GM18907 (cell line): Measurements from ENCODE around the gene HELQ.
"Not testable (repeated sequence)": the region's sequence is repeated elsewhere in the genome, so short reads cannot be mapped to it uniquely, and the experiment has no call there.

Source experiments
- ATAC-seq: cut with Tn5 transposase; IDR thresholded peaks from one replicate; pipeline ENCODE4 v1.9.1; 2021; ENCODE audit warnings: mild to moderate bottlenecking, moderate library complexity; ENCODE audit not compliant: unreplicated experiment

HELQ gene, protein sequence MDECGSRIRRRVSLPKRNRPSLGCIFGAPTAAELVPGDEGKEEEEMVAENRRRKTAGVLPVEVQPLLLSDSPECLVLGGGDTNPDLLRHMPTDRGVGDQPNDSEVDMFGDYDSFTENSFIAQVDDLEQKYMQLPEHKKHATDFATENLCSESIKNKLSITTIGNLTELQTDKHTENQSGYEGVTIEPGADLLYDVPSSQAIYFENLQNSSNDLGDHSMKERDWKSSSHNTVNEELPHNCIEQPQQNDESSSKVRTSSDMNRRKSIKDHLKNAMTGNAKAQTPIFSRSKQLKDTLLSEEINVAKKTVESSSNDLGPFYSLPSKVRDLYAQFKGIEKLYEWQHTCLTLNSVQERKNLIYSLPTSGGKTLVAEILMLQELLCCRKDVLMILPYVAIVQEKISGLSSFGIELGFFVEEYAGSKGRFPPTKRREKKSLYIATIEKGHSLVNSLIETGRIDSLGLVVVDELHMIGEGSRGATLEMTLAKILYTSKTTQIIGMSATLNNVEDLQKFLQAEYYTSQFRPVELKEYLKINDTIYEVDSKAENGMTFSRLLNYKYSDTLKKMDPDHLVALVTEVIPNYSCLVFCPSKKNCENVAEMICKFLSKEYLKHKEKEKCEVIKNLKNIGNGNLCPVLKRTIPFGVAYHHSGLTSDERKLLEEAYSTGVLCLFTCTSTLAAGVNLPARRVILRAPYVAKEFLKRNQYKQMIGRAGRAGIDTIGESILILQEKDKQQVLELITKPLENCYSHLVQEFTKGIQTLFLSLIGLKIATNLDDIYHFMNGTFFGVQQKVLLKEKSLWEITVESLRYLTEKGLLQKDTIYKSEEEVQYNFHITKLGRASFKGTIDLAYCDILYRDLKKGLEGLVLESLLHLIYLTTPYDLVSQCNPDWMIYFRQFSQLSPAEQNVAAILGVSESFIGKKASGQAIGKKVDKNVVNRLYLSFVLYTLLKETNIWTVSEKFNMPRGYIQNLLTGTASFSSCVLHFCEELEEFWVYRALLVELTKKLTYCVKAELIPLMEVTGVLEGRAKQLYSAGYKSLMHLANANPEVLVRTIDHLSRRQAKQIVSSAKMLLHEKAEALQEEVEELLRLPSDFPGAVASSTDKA

DNA sequence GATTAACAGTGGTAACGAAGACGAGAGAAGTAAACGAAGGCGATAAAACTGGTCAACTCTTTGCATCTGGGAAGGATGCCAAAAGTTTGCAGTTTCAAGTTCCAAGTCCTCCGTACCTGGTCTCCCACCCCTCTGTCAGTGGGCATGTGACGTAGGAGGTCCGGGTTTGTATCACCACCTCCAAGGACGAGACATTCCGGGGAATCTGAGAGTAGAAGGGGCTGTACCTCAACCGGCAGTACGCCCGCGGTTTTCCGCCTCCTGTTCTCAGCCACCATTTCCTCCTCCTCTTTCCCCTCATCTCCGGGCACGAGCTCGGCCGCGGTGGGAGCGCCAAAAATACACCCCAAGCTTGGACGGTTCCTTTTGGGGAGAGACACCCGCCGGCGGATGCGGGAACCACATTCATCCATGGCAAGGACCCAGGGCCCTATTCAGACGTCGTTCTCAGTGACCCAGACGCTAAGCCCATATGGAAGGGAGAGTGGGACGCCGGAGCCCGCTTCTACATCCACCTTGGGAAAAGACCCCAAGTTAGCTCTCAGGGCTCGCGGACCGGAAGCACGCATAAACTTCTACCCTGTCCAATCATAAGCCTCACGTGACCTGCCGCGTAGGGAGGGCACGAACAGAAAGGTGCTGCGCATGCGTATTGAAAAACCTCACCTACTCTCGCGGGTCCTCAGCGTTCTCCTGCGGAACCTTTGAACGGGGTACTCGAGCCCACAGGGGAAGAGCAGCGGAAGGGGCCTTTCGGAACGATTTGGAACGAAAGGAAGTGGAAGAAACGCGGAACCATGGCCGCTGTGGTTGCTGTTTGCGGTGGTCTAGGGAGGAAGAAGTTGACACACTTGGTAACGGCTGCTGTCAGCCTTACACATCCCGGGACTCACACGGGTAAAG, at the start of gene HELQ, which contains the start of gene MRPS18C:
Gene HELQ, minus strand, starts transcription at position 543 of the 903 bp plus-strand sequence. Its CDS starts 130 bp downstream, at position 413.
Gene MRPS18C, plus strand, starts transcription at position 778 of the 903 bp plus-strand sequence. Its CDS starts 20 bp downstream, at position 798.
- peak; percentile 96 for ATAC-seq

DNA sequence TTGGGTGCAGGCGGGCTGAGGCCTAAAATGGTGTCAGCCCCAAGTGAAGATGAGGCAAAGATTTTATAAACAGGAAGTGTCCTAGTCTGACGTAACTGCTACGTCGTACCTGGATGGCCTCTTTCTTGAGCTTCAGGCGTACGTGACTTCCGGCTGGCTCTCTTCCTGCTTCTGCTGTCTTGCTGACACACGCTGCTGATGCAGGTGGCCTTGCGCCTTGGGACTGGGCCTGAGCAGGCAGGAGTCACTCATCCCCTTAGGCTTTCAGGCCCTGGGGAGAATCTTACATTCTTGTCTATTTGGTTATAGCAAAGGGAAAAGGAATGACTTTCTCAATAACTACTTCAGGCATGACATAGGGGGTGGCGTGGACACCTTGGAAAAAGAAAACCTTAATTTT, 49.4 kb upstream of the HELQ start:
- ATAC-seq = no peak

DNA sequence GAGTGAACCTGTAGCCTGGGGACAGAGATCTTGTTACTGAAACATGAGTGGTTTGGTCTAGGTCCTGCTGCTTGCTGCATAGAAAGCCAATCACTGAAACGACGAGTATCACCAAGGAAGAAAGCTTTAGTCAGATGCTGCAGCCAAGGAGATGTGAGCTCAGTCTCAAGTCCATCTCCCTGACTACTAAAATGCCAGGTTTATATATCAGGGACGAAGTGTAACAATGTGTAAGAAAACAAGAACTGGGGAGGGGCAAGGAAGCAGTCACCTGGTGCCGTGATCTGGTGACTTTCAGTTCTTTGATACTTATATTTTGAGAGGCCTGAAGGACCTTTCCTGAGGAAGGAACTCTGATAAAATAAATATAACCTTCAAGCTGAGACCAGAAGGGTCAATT, 48.9 kb upstream of the HELQ start:
- no peak for ATAC-seq

DNA sequence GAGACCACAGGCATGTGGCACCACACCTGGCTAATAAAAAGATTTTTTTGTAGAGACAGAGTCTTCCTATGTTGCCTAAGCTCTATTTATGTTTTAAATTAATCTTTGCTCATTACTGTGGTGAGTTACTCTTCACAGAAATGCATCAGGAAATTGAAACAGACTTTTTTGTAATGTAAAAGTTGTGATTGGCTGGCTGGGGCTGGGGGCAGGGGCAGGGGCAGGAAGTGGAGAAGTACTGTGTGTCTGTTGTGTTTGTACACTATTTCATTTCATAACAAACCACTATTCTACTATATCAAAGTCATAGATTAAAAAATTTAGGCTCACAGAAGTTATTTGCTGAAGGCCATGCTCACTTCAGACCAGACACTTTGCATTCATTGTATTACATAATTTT, 48.4 kb upstream of the HELQ start:
- no peak for ATAC-seq

DNA sequence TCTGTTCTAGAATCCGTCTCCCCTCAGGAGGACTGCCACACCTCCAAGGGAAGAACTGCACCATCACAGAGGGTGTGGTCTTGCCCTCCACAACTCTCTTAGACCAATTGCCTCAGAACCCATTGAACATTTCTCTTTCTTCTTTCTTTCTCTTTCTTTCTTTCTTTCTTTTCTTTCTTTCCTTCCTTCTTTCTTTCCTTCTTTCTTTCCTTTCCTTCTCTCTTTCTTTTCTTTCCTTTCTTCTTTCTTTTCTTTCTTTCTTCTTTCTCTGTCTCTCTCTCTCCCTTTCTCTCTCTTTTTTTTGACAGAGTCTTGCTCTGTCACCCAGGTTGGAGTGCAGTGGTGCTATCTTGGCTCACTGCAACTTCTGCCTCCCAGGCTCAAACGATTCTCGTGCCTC, 46.0 kb upstream of the HELQ start:
- not testable (repeated sequence) for ATAC-seq

DNA sequence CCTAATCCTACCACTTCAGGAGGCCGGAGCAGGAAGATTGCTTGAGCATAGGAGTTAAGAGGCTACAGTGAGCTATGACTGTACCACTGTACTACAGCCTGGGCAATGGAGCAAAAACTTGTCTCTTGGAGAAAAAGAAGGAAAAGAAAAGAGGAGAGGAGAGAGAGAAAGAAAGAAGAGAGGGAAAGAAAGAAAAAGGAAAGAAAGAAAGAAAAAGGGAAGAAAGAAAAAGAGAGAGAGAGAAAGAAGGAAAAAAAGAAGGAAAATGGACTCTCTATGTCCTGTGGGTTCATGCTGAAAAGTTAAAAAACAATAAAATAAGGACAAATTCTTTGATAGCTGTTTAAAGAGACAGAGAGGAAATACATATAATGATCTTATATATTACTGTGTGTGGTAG, 42.6 kb upstream of the HELQ start:
- no peak for ATAC-seq

DNA sequence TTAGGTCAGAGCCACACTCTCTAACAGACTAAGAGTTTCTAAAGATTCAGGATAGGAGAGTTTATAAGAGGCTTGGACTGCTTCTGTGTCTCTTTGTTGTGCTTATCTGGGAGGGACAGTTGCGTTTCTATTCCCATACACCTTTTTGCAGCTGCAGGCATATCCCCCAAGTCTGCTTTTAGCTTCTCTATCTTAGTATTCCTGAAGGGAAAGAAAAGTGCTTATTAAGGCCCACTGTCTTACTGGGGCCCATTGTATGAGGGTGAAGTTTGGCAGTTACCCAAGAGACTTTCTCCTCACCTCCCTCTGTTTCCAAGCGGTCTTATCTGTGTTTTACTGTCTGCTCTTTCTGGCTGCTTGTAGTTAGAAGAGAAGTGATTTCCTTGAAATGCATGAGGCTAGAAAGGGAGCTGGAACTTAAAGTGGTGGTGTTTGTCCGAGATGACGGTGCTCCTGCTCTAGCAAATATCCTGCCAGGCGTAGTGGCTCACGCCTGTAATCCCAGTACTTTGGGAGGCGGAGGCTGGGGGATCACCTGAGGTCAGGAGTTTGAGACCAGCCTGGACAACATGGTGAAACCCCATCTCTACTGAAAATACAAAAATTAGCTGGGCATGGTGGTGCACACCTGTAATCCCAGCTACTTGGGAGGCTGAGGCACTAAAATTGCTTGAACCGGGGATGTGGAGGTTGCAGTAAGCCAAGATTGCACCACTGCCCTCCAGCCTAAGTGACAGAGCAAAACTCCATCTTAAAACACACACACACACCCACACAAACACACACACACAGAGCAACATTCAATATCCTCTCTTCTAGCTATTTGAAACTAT, 40.7 kb upstream of the HELQ start:
- not testable (repeated sequence) for ATAC-seq

DNA sequence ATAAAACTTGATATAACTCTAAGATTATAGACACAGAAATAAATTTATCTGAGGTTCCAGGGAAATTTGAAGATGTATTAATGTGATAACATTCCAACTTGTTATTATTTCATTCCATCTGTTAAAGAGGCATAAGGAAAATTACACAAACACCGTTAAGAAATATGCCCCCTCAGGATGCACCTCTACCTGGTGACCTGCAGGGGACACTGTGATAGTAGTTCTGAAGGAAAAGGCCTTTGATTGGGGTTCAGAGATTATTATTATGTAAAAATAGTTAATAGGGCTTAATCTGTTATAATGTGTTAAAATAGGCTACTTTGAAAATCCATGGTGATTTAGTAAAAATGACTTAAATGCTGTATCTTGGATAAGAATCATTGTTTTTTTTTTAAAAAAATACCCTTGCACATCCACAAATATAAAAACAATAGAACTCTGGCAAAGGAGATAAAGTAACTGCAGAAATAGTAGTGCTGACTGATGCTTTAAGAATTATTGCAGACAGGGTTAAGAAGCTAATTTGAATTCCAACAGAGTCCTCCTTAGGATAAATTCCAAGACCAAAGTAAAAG, 35.3 kb upstream of the HELQ start:
- peak; percentile 80 for ATAC-seq

DNA sequence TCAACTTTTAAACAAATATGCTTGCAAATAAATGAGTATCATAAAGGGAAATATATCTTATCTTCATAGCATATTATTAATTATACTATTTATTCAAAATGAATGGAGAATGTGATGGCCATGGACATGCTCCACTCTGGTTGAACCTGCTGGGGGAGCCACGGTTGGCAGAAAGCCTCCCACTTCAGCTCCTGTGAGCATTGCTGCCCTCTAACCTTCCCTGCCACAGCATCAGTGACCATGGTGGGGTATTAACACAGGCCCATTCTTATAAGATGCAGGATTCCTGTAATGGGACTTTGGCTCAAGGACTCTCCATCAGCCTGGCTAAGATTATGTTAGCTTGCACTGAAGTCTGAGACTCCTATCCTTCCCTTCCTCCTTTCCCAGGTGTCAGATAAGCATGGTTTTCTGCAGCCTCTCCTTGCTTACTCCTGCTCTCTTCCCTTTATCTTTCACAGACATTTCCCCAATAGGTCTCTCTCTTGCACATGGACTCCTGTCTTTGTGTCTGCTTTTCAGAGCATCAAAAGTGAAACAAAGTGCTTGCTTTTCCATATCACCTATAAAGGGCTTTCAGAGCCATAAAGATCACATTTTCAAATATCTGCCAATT, 34.2 kb upstream of the HELQ start:
- no peak for ATAC-seq

DNA sequence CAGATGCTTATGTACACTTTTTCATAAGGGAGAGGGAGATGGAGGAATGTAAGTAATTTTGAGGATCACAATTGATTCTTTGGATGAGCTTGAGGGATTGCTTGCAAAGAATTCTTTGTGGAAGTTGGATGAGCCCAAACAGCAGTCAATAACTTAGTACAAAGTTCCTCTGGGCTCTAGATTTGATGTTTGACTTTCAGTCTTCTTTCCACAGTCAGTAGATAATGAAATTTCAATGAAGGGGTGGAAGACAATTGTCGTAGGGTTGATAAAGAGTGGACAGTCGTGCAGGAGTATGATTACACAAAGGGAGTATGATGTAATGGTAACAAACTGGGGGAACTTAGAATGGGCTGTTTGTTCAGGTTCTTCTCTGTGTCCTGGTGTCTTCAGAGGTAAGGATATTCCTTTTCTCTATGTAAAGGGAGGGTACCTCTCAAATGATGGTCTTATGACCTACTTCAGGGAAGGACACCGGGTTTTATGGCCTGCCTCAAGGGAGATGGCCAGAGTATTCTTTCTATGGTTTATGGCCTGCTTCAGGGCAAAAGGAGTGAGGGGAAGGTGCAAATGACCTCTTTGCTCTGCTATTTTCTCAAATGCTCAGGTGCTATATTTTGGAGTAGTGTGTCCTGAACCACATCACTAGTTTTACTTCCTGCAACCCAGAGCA, 31.0 kb upstream of the HELQ start:
- ATAC-seq = no peak

DNA sequence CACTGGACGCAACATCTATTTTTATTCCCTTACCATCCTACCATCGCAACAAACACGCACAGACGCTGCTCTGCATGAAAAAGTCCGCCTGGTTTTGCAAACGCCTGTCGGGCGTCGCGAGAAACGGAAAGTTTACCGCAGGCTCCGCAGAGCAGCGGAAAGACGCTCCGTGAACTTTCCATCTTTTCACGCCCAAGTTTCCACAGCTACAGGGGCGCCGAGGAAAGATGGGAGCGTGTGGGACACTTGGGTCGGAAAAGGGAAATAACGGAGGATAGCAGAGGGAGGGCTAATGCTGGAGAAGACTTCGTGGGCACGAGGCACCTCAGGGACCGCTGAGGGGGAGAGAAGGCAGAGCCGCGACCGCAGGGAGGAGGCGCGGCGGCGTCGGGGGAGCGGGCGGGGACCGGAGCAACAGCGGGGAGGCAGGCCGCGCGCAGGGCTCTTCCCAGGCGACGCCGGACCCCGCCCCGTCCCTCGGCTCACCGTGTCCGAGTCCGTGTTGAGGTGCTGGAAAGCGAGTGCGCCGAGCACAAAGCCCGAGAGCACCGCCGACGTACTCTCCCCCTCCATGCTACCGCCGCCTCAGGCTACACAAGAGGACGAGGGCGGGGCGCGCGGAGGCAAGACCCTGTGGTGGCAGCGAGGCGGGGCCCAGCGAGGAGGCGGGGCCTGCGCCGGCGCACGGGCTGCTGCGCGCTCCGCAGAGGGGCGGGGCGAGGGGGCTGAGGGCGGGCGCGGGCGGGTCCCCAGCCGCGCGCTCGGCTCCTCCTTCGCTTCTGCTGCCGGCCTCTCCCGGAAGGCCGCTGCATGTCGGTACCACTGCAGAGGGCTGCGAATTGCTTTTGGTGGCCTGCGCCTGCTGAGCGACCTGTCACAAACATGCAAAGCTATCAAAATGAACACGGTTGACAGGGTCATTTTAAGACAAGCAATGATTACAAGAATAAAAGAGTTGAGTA, 29.2 kb upstream of the HELQ start, which contains the start of gene ABRAXAS1:
Gene ABRAXAS1, minus strand, starts transcription at position 601 of the 962 bp plus-strand sequence. Its CDS starts 28 bp downstream, at position 573.
- peak; percentile 98 for ATAC-seq

DNA sequence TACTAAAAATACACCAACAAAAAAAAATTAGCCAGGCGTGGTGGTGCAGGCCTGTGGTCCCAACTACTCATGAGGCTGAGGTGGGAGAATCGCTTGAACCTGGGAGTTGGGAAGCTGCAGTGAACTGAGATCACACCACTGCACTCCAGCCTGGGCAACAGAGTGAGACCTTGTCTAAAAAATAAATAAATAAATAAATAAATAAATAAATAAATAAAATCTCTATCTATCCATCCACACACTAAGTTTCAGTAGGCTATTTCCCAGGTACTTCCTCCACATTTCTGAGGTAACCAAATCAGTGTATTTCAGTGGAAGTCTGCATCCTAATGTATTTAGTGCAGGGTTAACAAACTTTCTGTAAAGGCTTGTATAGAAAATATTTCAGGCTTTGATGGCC, 18.3 kb upstream of the HELQ start:
- ATAC-seq = no peak

DNA sequence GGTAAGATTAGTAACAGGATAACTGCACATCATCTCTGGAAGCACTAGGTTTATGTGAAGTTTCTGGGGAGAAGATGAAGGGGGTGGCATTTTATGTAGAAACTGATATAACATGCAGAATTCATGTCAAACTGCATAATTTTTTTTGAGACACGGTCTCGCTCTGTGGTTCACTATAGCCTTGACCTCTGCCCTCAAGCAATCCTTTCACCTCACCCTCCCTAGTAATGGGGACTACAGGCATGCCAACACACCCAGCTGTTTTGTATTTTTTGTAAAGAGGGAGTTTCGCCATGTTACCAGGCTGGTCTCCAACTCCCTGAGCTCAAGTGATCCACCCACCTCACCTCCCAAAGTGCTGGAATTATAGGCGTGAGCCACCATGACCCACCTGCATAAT, 17.8 kb upstream of the HELQ start:
- ATAC-seq = no peak

DNA sequence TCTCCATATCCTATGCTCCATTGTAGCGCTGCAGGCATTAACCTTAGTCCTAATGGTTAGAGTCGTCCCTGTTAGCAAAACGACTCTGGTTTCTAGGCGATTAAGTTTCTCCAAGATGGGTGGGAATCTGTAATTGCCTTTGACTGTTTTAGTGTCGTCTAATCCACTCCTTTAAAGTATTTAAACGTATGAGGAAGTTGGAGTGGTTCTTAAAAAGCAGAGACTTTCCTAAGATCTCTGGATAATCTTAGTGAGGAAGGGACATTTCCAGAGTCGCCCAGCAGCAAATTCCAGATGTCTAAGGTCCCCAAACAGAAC, 520 bp upstream of the HELQ start:
- no peak for ATAC-seq

DNA sequence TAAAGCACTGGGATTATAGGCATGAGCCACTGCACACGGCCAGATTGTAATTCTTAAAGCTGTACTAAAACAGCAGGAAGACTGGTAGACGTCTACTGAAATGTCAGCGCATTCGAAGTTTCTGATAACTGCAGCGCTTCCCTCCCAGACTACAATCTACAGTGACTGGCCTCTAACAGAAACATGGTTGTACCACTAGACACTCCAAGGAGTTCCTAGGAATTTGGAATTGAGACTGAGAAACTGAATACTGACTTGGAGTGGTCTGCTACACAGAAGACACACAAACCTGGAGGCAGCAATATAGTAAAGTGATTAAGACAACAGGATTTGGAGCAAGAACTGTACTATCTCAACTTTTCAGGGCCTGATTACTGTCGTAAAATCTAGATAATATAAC, 937 bp downstream of the HELQ start:
- no peak for ATAC-seq

DNA sequence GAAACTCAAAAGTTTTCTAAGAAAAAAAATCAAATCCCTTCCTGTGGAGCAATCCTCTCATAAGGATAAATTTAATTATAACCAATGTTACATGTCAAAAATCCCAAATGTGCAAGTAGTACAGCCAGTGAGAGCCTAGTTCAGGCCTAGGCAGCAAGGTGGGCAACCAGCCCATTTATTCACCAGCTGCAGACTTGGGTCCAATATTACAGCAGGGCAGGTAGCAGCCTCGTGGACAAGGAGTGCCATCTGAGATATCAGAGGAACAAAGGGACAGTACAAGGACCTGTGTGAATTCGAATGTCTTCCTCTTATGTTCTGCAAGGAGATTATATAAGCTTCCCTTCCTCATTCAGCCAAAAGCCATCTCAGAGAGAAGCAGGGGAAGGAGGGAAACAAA, 6.6 kb downstream of the HELQ start:
- ATAC-seq = no peak

DNA sequence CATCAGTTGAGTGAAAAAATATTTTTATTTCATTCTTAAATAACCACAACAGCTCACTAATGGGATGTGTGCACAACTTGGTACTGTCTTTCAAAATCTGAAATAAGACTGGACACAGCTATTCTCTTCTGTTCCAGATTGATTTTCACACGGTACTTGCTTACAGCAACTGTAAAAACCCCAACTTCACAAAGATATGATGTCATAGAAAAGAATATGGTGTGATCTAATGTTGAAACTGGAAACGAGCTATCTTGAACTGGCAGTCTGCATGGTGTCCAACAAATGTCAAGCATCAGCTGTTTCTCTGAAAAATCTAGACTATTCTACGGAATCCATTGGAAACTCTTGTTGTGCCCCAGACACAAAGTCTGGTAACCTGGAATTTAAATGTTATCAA, 14.7 kb downstream of the HELQ start:
- ATAC-seq = no peak
